Natural killer cell (primary cell): Measurements from ENCODE around the gene SYCP3. TPM values are rescaled to one million over a fixed set of nuclear protein-coding genes. Genes with fewer than 3 reads are reported as not detected.

Experiments used
- ATAC-seq, 3 donors: fragments of 150-1000 bp in 2 of 3; fragments of 200-7000 bp in 1 of 3; cut with Tn5 transposase; 1 replicate in 1 of 3; 2 replicates in 2 of 3; pipeline ENCODE4 v1.10.0; 2021; ENCODE audit warnings: mild to moderate bottlenecking in 2 of 3, moderate library complexity in 2 of 3
- DNase-seq, 2 donors: peaks; one replicate each; pipeline versions ENCODE4 v3.0.0 to v3.0.0-alpha.2; 2013 to 2021; ENCODE audit warnings: mixed read lengths in 1 of 2
- H3K27ac ChIP-seq: one replicate; pipeline ENCODE4 v1.5.1; 2013; ENCODE audit warnings: mild to moderate bottlenecking, low read length
- H3K27me3 ChIP-seq: one replicate; pipeline ENCODE4 v1.6.1; 2013; ENCODE audit warnings: low read length; ENCODE audit not compliant: control insufficient read depth, insufficient read depth
- H3K36me3 ChIP-seq: one replicate; pipeline ENCODE4 v1.6.1; 2013; ENCODE audit warnings: low read length; ENCODE audit not compliant: control insufficient read depth, insufficient read depth
- H3K4me1 ChIP-seq: one replicate; pipeline ENCODE4 v1.6.1; 2013; ENCODE audit warnings: low read length; ENCODE audit not compliant: control insufficient read depth, insufficient read depth
- H3K4me3 ChIP-seq: one replicate; pipeline ENCODE4 v1.5.1; 2013; ENCODE audit warnings: low read length
- H3K9me3 ChIP-seq: one replicate; pipeline ENCODE4 v1.6.1; 2013; ENCODE audit warnings: low read length; ENCODE audit not compliant: control insufficient read depth, insufficient read depth
- H3K27ac Mint-ChIP-seq, 2 donors: one replicate each; pipeline ENCODE4 v1.8.0; 2022; ENCODE audit warnings: mild to moderate bottlenecking in 2 of 2, mixed read lengths in 2 of 2, moderate library complexity in 1 of 2
- H3K27me3 Mint-ChIP-seq, 2 donors: one replicate each; pipeline ENCODE4 v1.8.0; 2022; ENCODE audit warnings: low read depth in 2 of 2, mixed read lengths in 2 of 2
- H3K36me3 Mint-ChIP-seq: one replicate; pipeline ENCODE4 v1.8.0; 2022; ENCODE audit warnings: mixed read lengths
- H3K4me1 Mint-ChIP-seq, 2 donors: one replicate each; pipeline ENCODE4 v1.8.0; 2022; ENCODE audit warnings: mixed read lengths in 2 of 2
- H3K4me3 Mint-ChIP-seq: one replicate; pipeline ENCODE4 v1.8.0; 2022; ENCODE audit warnings: mild to moderate bottlenecking, moderate library complexity, mixed read lengths
- H3K9me3 Mint-ChIP-seq, 2 donors: one replicate each; pipeline ENCODE4 v1.8.0; 2022; ENCODE audit warnings: mixed read lengths in 2 of 2
- CTCF ChIP-seq: fragments of 200-600 bp; IDR thresholded peaks from one replicate; pipeline ENCODE4 v1.8.0; 2022; ENCODE audit warnings: antibody characterized with exemption
- WGBS: methylation state at CpG from one replicate; pipeline ENCODE4 v1.1.7; 2013; ENCODE audit warnings: missing lambda C conversion rate; ENCODE audit not compliant: insufficient coverage; 5-methylcytosine and 5-hydroxymethylcytosine counted together
- intact Hi-C: fragments of 100-400 bp; cut with micrococcal nuclease; formaldehyde crosslinking; loops from one replicate; pipeline ENCODE4 v1.14.2; 2022
- total RNA-seq, 4 donors: library from RNA; stranded (reverse); fragments of 120-200 nt in 1 of 4; gene quantifications; one replicate each; pipeline versions ENCODE4 v1.2.3 to v1.2.4, GENCODE V29; 2013 to 2022

The SYCP3 gene
- total RNA-seq: 1 to 10 TPM; 1.4 to 3.2 (median 2.4) TPM
- 1.5 TPM for total RNA-seq (2013)

GRCh38 chr12:101738920-101739665 is at the start of gene SYCP3:
TSS of gene SYCP3 (minus strand) at chr12:101739462. CDS start at chr12:101737935, 1,527 bp downstream.
- WGBS: 99% methylated on average over 57 of the region's 57 CpGs
- H3K27me3 Mint-ChIP-seq: no peaks in the 10 kb centered on the region

DNA sequence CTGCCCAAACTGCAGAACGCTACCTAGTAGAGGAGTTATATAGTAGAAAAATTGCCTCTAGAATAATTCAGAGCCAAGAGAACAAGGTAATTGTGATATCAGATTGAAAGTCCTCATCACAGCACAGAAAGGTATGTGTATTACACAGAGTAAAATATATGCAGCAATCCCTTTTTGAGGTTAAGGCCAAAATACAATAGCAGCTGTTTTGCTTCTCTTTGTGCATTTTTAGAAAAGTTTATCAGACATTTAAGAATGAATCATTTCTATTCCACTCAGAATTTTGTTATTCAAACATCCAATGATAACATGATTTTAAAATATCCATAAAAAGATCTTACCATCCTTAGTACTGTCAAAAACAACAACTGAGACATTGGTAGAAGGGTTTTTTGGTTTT is 46.4 kb upstream of the SYCP3 start:
- Mint-ChIP-seq H3K27ac (peak overlapping the region in 1 of 2 donors; percentile 74), H3K4me3 (no peak overlapping the region), H3K9me3 (no peaks in the 10 kb centered on the region), H3K4me1 (peaks cover 40 to 56% of the 10 kb centered on the region in 2 donors), H3K36me3 (peaks cover 12% of the 10 kb centered on the region), H3K27me3 (no peaks in the 10 kb centered on the region)
- Histone ChIP-seq H3K36me3 (peaks cover 64% of the 10 kb centered on the region), H3K4me3 (no peak overlapping the region), H3K4me1 (peaks cover 22% of the 10 kb centered on the region), H3K27ac (no peak overlapping the region), H3K9me3 (no peaks in the 10 kb centered on the region), H3K27me3 (no peaks in the 10 kb centered on the region)
- 100% methylated on average over 1 of the region's 1 CpG for WGBS
- no peak for DNase-seq
- no peak for TF ChIP-seq CTCF
- ATAC-seq: no peak
- intact Hi-C loops: no loop called here

More at GRCh38 chr12:101738920-101739665, at the start of gene SYCP3:
- H3K27me3 ChIP-seq: no peaks in the 10 kb centered on the region
- H3K36me3 ChIP-seq: peaks cover 6% of the 10 kb centered on the region
- H3K4me1 ChIP-seq: peaks cover 12% of the 10 kb centered on the region
- intact Hi-C loops: no loop called here
- ATAC-seq (no peak), DNase-seq (no peak)
- Mint-ChIP-seq H3K9me3 (no peaks in the 10 kb centered on the region), H3K4me3 (no peak within 1 kb of the TSS), H3K27ac (no peak within 1 kb of the TSS), H3K4me1 (peaks cover 15 to 17% of the 10 kb centered on the region in 2 donors), H3K36me3 (no peaks in the 10 kb centered on the region)
- no peak for TF ChIP-seq CTCF
- no peaks in the 10 kb centered on the region for H3K9me3 ChIP-seq
- H3K4me3 ChIP-seq: no peak within 1 kb of the TSS
- no peak within 1 kb of the TSS for H3K27ac ChIP-seq

- ATAC-seq (no peak), DNase-seq (no peak)
- Mint-ChIP-seq H3K27me3 (no peaks in the 10 kb centered on the region), H3K9me3 (no peaks in the 10 kb centered on the region), H3K27ac (peak overlapping the region; percentile 9 to 82), H3K36me3 (peaks cover 3% of the 10 kb centered on the region), H3K4me1 (peaks cover 31 to 46% of the 10 kb centered on the region in 2 donors), H3K4me3 (no peak overlapping the region)
- Histone ChIP-seq H3K27ac (no peak overlapping the region), H3K4me3 (no peak overlapping the region), H3K4me1 (peaks cover 15% of the 10 kb centered on the region), H3K27me3 (no peaks in the 10 kb centered on the region), H3K9me3 (no peaks in the 10 kb centered on the region), H3K36me3 (peaks cover 73% of the 10 kb centered on the region)
- intact Hi-C loops: no loop called here
- TF ChIP-seq CTCF: no peak
- 100% methylated on average over 1 of the region's 1 CpG for WGBS
Observed at GRCh38 chr12:101784376-101784775, 45.1 kb upstream of the SYCP3 start.
